ENCODE measurements around the gene DDX3X. TPM values are rescaled to one million over a fixed set of nuclear protein-coding genes. Genes with fewer than 3 reads are reported as not detected.
"Not testable (repeated sequence)": the region's sequence is repeated elsewhere in the genome, so short reads cannot be mapped to it uniquely, and the experiment has no call there.

Gene DDX3X
- total RNA-seq, 1 donor from 2014 or later: 255 TPM

GRCh38 chrX:41369152-41369551, 35.2 kb downstream of the DDX3X start:
- DNase-seq (ENCODE audit: low read depth in 2 of 2): no peak

DNA sequence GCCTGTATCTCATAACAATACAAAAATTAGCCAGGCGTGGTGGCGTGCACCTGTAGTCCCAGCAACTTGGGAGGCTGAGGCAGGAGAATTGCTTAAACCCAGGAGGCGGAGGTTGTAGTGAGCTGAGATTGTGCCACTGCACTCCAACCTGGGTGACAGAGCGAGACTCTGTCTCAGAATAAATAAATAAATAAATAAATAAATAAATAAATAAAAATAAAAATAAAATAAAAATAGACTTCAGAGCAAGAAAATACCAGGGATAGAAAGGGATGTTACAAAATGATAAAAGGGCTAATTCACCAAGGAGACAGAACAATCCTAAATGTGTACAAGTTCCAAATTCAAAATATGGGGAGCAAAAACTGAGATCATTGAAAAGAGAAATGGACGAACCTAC, 37.6 kb downstream of the DDX3X start:
- DNase-seq (ENCODE audit: low read depth in 2 of 2): not testable (repeated sequence)

GRCh38 chrX:41373989-41374606, 40.1 kb downstream of the DDX3X start:
- DNase-seq (ENCODE audit: low read depth in 2 of 2): no peak

DNA sequence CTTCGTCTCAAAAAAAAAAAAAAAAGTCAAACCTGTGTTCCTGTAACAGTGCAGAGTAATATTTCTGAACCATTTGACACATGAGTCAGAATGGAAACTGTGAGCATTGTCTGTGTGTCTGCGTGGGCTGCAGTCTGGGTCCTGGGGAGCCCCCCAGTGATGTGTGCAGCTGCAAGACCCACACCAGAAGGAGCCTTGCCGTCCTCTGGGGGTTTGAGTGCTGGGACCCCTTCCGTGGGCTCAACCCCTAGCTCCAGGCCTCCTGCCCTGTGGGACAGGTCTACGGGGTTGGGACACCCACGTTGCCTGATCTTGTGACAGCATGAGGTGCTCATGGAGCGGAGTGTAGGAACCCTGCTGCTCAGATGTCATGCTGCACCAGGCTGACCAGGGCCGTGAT, 43.7 kb downstream of the DDX3X start:
- no peak for DNase-seq (ENCODE audit: low read depth in 2 of 2)

DNA sequence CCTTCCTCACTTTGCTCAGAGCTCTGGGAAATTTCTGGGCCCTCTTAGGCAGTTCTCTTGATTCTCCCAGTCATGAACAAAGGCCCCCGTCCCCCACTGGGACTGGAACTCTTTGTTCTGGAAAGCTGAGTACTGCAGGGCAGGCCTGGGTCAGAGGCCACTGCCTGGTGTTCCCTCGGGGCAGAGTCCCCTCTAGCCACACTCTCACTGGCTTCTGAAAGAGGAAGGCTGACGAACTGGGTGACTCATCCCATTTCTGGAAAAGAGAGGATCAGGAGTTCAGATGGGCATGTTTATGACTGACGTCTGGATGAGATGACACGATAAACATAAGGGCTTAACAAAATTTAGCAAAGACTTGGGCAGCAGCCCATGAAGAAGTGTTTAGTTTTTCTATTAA, 47.7 kb downstream of the DDX3X start:
- DNase-seq (ENCODE audit: low read depth in 2 of 2): peak; percentile 32 to 72

- DNase-seq (ENCODE audit: low read depth in 2 of 2): peak in 1 of 2 donors; percentile 1
Observed at GRCh38 chrX:41382714-41383645, 49.0 kb downstream of the DDX3X start.

DNA sequence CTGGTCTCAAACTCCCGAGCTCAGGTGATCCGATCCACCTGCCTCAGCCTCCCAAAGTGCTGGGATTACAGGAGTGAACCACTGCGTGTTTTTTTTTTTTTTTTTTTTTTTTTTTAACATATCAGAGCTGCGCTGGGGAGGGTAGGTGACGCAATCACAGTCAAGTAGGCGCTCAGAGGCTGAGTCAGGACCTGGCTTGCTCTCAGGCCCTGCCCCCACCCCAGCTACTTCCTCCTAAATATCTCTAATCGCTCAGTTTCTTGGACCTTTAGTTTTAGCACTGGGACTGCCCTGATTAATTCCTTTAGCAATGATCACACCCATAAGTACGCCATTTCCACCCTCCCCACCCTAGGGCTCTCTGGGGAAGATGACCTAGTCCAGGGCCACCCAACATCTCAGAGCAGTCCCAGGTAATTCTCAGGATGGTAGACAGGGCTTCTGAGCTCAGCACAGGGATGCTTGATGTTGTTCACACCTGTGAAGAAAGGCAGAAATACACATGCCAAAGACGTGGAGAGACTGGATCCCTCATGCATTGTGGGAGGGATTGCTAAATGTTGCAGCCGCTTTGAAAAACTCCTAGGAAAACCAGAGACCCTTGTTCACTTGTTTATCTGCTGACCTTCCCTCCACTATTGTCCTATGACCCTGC, 50.2 kb downstream of the DDX3X start:
- peak in 1 of 2 donors; percentile 38 for DNase-seq (ENCODE audit: low read depth in 2 of 2)

DNA sequence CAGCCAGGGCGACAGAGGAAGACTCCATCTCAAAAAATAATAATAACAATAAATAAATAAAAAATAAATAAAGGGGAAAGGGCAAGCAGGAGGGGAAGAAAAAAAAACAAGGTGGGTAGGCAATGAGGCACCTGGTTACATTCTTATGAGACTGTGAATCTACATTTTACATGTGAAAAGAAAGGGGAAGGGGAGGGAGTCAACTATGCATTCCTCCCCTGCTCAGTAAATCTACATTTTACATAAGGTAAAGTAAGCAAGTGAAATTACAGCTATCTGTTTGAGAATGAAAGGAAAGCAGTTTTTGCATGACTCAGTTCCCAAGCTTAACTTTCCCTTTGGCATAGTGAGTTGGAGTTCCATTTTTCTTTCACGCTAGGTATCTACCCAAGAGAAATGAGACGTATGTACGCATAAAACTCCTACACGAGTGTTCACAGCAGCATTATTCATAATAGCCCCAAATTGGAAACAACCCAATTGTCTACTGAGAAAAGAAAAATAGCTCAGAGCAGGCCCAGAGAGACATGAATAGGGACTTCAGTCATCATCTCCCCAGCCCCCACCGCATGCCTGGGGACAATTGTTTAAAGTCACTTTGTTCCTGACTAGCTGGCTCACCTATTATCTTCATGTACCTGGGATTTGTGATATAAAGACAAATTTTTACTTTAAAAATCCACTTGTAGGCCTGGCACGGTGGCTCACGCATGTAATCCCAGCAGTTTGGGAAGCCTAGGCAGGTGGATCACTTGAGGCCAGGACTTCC, 52.4 kb downstream of the DDX3X start:
- no peak for DNase-seq (ENCODE audit: low read depth in 2 of 2)

GRCh38 chrX:41388543-41388942, 54.6 kb downstream of the DDX3X start:
- no peak for DNase-seq (ENCODE audit: low read depth in 2 of 2)

DNA sequence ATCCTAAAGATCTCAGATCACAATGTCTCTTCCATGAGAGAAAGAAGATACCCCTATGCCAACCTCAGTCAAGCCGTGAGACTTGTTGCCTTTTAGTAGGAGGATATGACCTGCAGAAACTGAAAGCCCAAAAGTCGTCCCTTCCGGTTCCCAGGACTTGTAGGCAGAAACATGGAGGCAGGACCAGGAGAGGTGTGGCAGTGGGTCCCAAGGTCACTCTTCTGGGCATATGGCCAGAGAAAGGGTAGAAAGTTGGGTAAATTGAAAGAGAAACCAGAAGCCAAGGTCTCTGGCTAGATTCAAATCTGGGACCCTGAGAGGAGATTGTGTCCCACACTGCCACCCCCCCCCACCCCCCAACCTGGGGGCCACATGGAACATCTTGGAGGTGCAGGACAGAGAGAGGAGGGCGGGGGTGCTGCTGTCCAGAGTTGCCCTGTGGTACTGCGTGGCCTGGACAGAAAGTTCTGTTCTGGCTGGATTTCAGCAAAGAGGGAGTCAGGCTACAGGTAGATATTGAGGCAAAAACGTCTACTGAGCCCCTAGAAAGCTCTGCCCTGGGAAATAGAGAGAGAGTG, 55.4 kb downstream of the DDX3X start:
- no peak for DNase-seq (ENCODE audit: low read depth in 2 of 2)

GRCh38 chrX:41390576-41390975, 56.6 kb downstream of the DDX3X start:
- DNase-seq (ENCODE audit: low read depth in 2 of 2): not testable (repeated sequence)

DNA sequence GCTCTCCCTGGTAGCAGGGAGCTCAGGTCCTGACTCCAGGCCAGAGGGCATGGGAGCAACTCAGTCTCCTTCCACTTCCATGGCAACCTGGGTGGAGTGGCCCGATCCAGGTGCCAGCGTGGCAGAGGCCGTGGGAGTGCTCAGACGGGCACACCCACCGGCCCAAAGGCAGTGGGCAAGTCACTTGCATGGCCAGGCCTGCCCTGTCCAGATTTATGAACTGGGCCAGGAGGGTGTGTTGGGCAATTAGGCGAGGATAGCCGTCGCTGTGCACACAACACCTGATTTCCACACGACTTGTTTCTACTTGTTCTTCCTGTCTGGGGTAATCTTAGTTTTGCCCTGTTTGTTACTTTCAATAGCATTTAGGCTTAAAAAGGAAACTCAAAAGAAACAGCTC, 57.6 kb downstream of the DDX3X start:
- DNase-seq (ENCODE audit: low read depth in 2 of 2): no peak

DNA sequence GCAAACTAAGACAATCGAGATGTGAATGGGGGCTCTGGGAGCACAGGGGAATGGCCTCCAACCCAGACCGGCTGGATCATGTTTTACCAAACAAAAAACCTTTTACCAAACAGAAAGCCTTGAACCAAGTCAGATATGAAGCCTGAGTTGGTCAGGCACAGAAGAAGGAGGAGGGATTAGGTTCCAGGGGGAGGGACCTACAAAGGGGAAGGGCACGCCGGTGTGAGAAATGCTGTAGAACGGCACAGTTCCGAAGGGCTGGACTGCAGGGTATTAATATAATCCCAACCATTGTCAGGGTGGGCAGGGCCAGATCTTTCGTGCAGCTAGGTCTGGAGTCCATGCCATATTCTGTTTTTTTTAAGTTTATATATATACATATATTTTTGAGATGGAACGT, 60.3 kb downstream of the DDX3X start:
- DNase-seq (ENCODE audit: low read depth in 2 of 2): no peak

GRCh38 chrX:41397219-41397618, 63.3 kb downstream of the DDX3X start:
- DNase-seq (ENCODE audit: low read depth in 2 of 2): no peak

- no peak for DNase-seq (ENCODE audit: low read depth in 2 of 2)
Observed at GRCh38 chrX:41397768-41398167, 63.8 kb downstream of the DDX3X start.

DNA sequence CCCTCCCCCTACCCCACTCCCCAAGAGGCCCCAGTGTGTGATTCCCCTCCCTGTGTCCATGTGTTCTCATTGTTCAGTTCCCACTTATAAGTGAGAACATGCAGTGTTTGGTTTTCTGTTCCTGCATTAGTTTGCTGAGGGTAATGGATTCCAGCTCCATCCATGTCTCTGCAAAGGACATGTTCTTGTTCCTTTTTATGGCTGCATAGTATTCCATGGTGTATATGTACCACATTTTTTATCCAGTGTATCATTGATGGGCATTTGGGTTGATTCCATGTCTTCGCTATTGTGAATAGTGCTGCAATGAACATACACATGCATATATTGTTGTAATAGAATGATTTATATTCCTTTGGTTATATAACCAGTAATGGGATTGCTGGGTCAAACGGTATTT, 68.6 kb downstream of the DDX3X start:
- not testable (repeated sequence) for DNase-seq (ENCODE audit: low read depth in 2 of 2)

DNA sequence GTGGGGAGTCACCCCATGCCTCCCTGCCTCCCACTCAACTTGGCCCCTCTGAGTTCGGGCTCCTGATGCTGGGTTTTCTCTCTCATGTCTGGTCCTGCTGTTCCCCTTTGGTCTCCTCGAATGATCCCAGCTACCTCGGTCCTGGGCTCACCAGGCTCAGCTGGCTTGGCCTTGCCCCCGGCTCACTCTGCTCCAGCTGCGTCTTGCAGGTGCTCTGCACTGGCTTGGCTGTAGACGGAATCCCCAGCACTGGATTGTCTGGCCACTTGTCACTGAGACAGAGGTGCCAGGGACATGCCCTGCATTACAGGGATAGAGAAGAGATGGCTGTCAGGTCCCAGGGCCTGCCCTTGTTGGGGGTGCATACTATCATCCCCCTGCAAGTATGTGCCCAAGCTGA, 71.6 kb downstream of the DDX3X start:
- no peak for DNase-seq (ENCODE audit: low read depth in 2 of 2)

DNA sequence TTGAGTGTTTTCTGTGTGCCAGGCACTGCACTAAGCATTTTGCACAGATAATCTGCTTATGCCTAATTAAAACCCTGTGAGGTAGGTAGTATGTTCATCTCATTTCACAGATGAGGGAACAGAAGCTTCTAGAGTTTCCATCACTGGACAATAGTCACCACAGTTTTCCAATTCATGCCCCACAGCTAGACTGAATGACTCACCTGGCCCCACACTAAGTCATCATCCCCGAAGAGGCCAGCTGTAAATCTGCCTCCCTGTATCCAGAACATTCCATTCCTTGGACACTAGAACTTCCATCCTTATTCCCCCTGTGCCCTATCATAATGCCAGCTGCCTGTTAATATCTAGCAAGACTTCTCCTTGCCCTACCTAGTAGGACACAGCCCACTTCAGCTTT, 72.2 kb downstream of the DDX3X start:
- DNase-seq (ENCODE audit: low read depth in 2 of 2): no peak

GRCh38 chrX:41407816-41408215, 73.9 kb downstream of the DDX3X start:
- DNase-seq (ENCODE audit: low read depth in 2 of 2): no peak

DNA sequence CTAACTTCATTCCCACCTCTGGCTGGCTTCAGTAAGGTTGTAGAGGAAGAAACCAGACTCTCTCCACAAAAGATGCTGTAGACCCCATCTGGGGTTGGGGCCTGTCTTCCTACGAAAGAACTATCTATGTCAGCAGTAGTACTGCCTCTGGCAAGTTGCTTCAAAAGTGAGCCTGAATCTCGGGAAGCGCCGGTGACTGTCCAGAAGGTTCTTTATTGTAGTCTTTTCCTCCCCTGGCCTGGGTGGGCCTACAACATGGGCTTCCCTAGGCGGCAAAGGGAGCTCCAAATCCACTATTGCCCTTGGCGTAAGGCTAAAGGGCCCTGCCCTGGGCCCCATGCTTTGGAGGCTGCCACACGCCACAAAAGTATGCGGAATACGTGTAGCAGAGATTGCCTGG, 74.6 kb downstream of the DDX3X start:
- DNase-seq (ENCODE audit: low read depth in 2 of 2): no peak

GRCh38 chrX:41409006-41409405, 75.0 kb downstream of the DDX3X start:
- no peak for DNase-seq (ENCODE audit: low read depth in 2 of 2)
